HepG2 (cell line): ENCODE measurements around the gene NPDC1. TPM values are rescaled to one million over a fixed set of nuclear protein-coding genes. Genes with fewer than 3 reads are reported as not detected.

Experiments used
- CENPX ChIP-seq: sonication (generic); formaldehyde crosslinking; IDR thresholded peaks from 2 replicates; pipeline ENCODE4 v1.9.0; 2021; ENCODE audit warnings: mild to moderate bottlenecking, missing genetic modification reagents, moderate library complexity
- CHCHD3 ChIP-seq: sonication (generic); formaldehyde crosslinking; IDR thresholded peaks from 2 replicates; pipeline ENCODE4 v1.8.0; 2022; ENCODE audit warnings: mild to moderate bottlenecking, missing genetic modification reagents, moderate library complexity
- CSRNP2 ChIP-seq: sonication (generic); formaldehyde crosslinking; conservative IDR thresholded peaks from 2 replicates; pipeline ENCODE4 v1.8.0; 2022; ENCODE audit warnings: low read depth, missing genetic modification reagents
- FOXP1 ChIP-seq, 2 experiments: fragments of 450-650 bp in 1 of 2; IDR thresholded peaks; 2 replicates each; pipeline ENCODE4 v1.6.1; 2017 to 2018; ENCODE audit warnings: antibody characterized with exemption in 1 of 2
- GTF2F1 ChIP-seq: fragments of 150-350 bp; IDR thresholded peaks from 2 replicates; pipeline ENCODE4 v1.6.1; 2014; ENCODE audit warnings: low read length
- HIC2 ChIP-seq: sonication (generic); formaldehyde crosslinking; IDR thresholded peaks from 2 replicates; pipeline ENCODE4 v1.9.0; 2022; ENCODE audit warnings: low read depth, missing genetic modification reagents
- HNF1A ChIP-seq, 2 experiments: sonication (generic) in 1 of 2; formaldehyde crosslinking in 1 of 2; IDR thresholded peaks; 2 replicates each; pipeline versions ENCODE4 v1.4.0 to v1.6.1; 2016 to 2020; ENCODE audit warnings: borderline replicate concordance in 1 of 2, low read depth in 1 of 2, mild to moderate bottlenecking in 1 of 2, missing genetic modification reagents in 1 of 2
- MIER2 ChIP-seq: IDR thresholded peaks from 2 replicates; pipeline ENCODE4 v1.6.1; 2016; ENCODE audit warnings: missing biosample characterization, missing genetic modification reagents
- PAX8 ChIP-seq: sonication (generic); formaldehyde crosslinking; IDR thresholded peaks from 2 replicates; pipeline ENCODE4 v1.8.0; 2022; ENCODE audit warnings: mild to moderate bottlenecking, missing genetic modification reagents, borderline replicate concordance
- PCBP1 ChIP-seq: fragments of 200-400 bp; formaldehyde crosslinking; IDR thresholded peaks from 2 replicates; pipeline ENCODE4 v1.6.1; 2017; ENCODE audit warnings: mild to moderate bottlenecking, low read depth, low read length, borderline replicate concordance
- RERE ChIP-seq: IDR thresholded peaks from 2 replicates; pipeline ENCODE4 v1.6.1; 2016; ENCODE audit warnings: low read depth, missing genetic modification reagents, missing compliant biosample characterization
- ZFP90 ChIP-seq: sonication (generic); formaldehyde crosslinking; IDR thresholded peaks from 2 replicates; pipeline ENCODE4 v1.8.0; 2022; ENCODE audit warnings: missing genetic modification reagents, mild to moderate bottlenecking, inconsistent platforms, borderline replicate concordance
- ZNF292 ChIP-seq: sonication (generic); formaldehyde crosslinking; IDR thresholded peaks from 2 replicates; pipeline ENCODE4 v1.8.1; 2022; ENCODE audit warnings: mild to moderate bottlenecking, low read depth, missing genetic modification reagents, borderline replicate concordance
- ZNF430 ChIP-seq: sonication (generic); formaldehyde crosslinking; IDR thresholded peaks from 2 replicates; pipeline ENCODE4 v1.9.0; 2021; ENCODE audit warnings: mild to moderate bottlenecking, missing genetic modification reagents
- polyA plus RNA-seq, 8 experiments: library from polyadenylated mRNA; depleted of rRNA in 3 of 8; stranded (reverse) in 7 of 8; unstranded in 1 of 8; fragments of >200 nt; fragmentation: Illumina TruSeq in 4 of 8; extraction: Trizol in 4 of 8; gene quantifications; 2 replicates each; pipeline versions ENCODE4 v1.2.1 to v1.2.3, GENCODE V29; 2011 to 2016; ENCODE audit warnings: low read depth in 4 of 8, missing spikeins in 1 of 8, mixed read lengths in 1 of 8; ENCODE audit not compliant: insufficient read depth in 1 of 8
- total RNA-seq, 5 experiments: library from RNA; depleted of rRNA; stranded (reverse); fragments of >200 nt; fragmentation: Illumina TruSeq; extraction: Trizol; gene quantifications; 2 replicates each; pipeline ENCODE4 v1.2.3, GENCODE V29; 2016; ENCODE audit warnings: low read depth in 1 of 5

NPDC1 gene
- total and polyA plus RNA-seq, 2 of the 13 experiments (the other 11 are each of a cell fraction or from before 2014, with no cell fraction given) = 0.84 to 5.4 TPM

- peak; percentile 78 for TF ChIP-seq HIC2
- 0 out of 2 replicates have a peak, but pooled peaks have one; percentile 22 for TF ChIP-seq PCBP1
- TF ChIP-seq ZNF292 (CRISPR knock-in tag) = no peak
- no peak for TF ChIP-seq GTF2F1
- no peak for TF ChIP-seq RERE (CRISPR knock-in tag)
- TF ChIP-seq ZNF430 (CRISPR knock-in tag) = no peak
- no peak for TF ChIP-seq CHCHD3 (CRISPR knock-in tag)
- TF ChIP-seq ZFP90 = no peak
- no peak for TF ChIP-seq CENPX (CRISPR knock-in tag)
- TF ChIP-seq HNF1A (IDR thresholded peaks at IDR 0.05; ENCODE audit: low read depth) = no peak
- no peak for TF ChIP-seq HNF1A (CRISPR knock-in tag; IDR thresholded peaks at IDR 0.05; ENCODE audit: borderline replicate concordance)
- no peak for TF ChIP-seq MIER2 (CRISPR knock-in tag)
- TF ChIP-seq FOXP1 (IDR thresholded peaks at IDR 0.05) = no peak
- TF ChIP-seq FOXP1 (CRISPR knock-in tag; IDR thresholded peaks at IDR 0.05) = no peak
- TF ChIP-seq CSRNP2 (CRISPR knock-in tag) = no peak
- TF ChIP-seq PAX8 = no peak
Observed at GRCh38 chr9:137025517-137025966, 20.4 kb downstream of the NPDC1 start (continued).
